Fibroblast of villous mesenchyme (primary cell): ENCODE measurements around the gene RPL37A. TPM values are rescaled to one million over a fixed set of nuclear protein-coding genes. Genes with fewer than 3 reads are reported as not detected.

Source experiments
- DNase-seq: peaks from one replicate; pipeline ENCODE4 v3.0.0-alpha.2; 2010; ENCODE audit warnings: low read depth
- H3K4me3 ChIP-seq: 2 replicates; pipeline ENCODE4 v1.5.1; 2011; ENCODE audit warnings: low read depth, mild to moderate bottlenecking, low read length
- total RNA-seq: library from RNA; depleted of rRNA; stranded (reverse); fragments of >200 nt; gene quantifications from 2 replicates; pipeline ENCODE4 v1.2.3, GENCODE V29; 2012
- TF ChIP-seq, protein P1 (sequence below): IDR thresholded peaks from 2 replicates; pipeline ENCODE4 v1.5.1; 2012; ENCODE audit warnings: low read depth, mild to moderate bottlenecking, low read length; ENCODE audit not compliant: insufficient read depth

The RPL37A gene
- total RNA-seq, 1 donor: 822 TPM

DNA sequence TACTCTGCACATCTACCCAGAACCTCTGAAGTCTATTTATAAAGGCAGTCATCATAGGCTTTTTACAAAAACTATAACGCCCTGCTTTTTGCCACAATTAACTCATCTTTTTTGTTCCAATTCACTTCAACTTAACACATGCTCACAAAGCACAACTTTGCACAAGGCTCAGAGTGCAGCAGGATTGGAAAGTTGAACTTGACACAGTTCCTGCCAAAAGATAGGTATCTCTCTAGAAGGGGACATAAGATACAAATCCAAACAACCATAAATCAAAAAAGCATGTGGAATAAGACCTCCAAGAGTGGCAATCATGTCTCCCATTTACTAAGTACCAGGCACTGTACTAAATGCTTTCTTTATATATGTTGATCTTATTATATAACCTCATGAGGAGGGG is 36.2 kb downstream of the RPL37A start:
- no peak overlapping the region for H3K4me3 ChIP-seq
- TF ChIP-seq, protein P1, sequence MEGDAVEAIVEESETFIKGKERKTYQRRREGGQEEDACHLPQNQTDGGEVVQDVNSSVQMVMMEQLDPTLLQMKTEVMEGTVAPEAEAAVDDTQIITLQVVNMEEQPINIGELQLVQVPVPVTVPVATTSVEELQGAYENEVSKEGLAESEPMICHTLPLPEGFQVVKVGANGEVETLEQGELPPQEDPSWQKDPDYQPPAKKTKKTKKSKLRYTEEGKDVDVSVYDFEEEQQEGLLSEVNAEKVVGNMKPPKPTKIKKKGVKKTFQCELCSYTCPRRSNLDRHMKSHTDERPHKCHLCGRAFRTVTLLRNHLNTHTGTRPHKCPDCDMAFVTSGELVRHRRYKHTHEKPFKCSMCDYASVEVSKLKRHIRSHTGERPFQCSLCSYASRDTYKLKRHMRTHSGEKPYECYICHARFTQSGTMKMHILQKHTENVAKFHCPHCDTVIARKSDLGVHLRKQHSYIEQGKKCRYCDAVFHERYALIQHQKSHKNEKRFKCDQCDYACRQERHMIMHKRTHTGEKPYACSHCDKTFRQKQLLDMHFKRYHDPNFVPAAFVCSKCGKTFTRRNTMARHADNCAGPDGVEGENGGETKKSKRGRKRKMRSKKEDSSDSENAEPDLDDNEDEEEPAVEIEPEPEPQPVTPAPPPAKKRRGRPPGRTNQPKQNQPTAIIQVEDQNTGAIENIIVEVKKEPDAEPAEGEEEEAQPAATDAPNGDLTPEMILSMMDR: no peak

DNA sequence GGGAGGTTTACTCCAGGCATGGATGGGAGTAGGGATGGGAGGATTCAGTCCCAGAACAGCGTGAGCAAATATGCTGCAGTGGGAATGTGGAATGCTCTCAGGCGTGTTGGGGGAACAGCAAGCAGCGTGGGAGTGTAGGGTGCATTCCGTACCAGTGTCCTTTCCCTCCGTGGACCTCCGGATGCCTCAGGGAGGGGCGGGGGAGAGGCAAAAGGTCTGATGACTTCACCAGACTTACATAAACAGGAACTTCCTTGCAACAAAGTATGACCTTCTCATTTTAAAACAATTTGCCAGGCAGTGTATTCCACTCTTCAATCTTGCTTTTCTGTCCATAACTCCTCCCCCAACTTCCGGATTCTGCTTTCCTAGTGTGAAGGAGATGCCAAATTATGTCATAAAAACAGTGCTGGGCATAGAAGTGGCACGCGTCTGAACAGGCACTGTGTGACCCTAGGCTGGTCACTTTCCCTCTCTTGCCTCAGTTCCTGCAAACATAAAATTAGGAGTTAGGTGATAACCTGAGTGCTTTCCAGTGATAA is 36.9 kb downstream of the RPL37A start:
- peak; percentile 96 for DNase-seq
- peak overlapping the region; percentile 2 for H3K4me3 ChIP-seq
- TF ChIP-seq, protein P1: no peak

More for the DNA sequence above, 36.2 kb downstream of the RPL37A start:
- peak; percentile 65 for DNase-seq

DNA sequence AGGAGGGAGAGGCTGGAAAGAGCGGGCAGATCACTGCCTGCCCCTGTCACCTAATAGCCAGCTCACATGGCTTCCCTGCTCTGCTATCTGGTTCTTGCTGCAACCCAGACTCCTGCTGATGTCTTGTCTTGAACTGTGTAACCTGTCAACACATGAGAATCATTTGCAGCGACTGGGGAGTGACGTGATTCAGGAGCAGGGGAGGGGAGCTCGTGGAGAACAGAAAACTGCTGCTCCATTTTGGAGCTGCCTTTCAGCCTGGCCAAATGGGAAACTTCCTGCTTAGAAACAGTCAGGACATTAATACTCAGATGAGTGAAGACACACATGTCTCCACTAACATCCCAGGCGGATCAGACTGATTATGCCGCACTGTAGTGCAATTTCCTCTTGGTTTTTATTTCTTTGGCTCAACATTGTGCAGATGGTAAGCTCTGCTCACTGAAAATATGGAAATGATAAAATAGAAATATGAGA is 38.1 kb downstream of the RPL37A start:
- H3K4me3 ChIP-seq: no peak overlapping the region
- DNase-seq: peak; percentile 83
- TF ChIP-seq, protein P1: no peak

DNA sequence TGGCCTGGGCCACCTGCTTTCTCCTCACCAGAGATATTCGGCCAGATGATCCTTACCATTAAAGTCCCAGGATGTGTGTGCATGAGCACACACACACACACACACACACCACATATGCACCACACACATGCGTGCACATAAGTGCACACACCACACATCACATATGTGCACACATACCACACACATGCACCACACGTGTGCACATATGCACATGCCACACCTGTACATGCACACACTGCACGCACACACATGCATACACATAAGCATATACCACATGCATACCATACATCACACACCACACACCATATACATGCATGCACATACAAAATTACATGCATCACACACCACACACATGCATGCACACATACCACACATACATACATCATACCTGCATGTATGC is 38.7 kb downstream of the RPL37A start:
- TF ChIP-seq, protein P1: no peak
- DNase-seq: no peak
- no peak overlapping the region for H3K4me3 ChIP-seq

DNA sequence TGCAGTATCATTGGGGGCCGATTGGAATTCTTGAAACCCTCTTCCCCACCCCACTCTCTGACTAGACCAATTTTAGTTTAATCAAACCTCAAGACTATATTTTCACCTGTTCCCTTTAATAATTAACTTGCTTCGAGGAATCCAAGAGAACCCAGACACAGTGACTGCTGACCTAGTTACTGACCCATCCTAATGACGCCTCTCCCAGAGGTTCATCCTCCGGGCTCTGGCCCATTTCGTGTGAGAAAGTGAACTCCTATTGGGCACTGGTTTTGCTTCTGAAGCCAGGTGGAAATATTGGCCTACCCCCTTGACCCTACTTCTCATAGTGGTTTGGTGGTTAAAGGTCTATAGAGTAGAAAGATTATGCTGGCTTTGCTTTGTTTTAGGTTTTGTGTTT is 39.9 kb downstream of the RPL37A start:
- TF ChIP-seq, protein P1: no peak
- H3K4me3 ChIP-seq: no peak overlapping the region
- no peak for DNase-seq

DNA sequence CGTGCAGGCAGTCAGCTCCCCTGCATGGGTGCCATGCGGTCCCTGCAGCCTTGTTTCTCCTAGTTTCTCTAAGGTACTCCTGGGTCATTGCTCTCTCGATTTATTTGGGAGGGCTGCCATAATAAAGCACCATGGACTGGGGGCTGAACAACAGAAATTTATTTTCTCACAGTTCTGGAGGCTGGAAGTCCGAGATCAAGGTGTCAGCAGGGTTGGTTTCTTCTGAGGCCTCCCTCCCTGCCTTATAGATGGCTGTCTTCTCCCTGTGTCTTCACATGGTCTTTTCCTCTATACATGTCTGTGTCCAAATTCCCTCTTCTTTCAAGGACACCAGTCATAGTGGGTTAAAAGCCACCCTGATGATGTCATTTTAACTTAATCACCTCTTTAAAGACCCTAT is 40.5 kb downstream of the RPL37A start:
- TF ChIP-seq, protein P1: no peak
- H3K4me3 ChIP-seq: no peak overlapping the region
- DNase-seq: no peak

DNA sequence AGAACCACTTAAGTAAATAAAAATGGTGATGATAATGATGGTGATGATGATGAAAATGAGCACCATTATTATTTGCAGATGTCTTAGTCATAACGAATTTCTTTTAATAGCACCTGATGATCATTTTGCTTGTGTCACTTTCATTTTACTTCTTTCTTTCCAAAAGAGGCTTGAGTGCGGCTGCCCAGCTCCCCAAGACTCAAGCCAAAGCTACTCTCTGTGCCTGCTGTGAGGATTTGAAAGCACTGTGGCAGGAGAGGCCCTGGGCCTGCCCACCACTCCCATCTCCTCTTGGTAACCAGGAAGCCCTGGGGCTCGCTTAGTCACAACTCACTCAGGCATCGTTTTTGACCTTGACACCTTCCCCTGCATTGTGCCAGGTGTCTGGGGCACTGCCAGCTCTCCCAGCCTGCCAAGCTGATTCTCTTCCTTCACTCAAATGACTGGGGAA is 41.2 kb downstream of the RPL37A start:
- TF ChIP-seq, protein P1: no peak
- no peak overlapping the region for H3K4me3 ChIP-seq
- DNase-seq: no peak
